CD14-positive monocyte (primary cell): Measurements from ENCODE around the gene EFNB3. TPM values are rescaled to one million over a fixed set of nuclear protein-coding genes. Genes with fewer than 3 reads are reported as not detected.

Experiments used
- DNase-seq, 3 donors: peaks; one replicate each; pipeline ENCODE4 v3.0.0-alpha.2; 2011 to 2022
- H2AFZ ChIP-seq: 2 replicates; pipeline ENCODE4 v1.6.0; 2012; ENCODE audit warnings: mild to moderate bottlenecking, low read depth, low read length, inconsistent platforms; ENCODE audit not compliant: insufficient read depth, poor library complexity, severe bottlenecking
- H3K27ac ChIP-seq, 2 donors: 1 replicate in 1 of 2; 2 replicates in 1 of 2; pipeline ENCODE4 v1.5.1; 2012 to 2013; ENCODE audit warnings: low read length in 2 of 2, control low read depth in 1 of 2, inconsistent platforms in 1 of 2, low read depth in 1 of 2, mild to moderate bottlenecking in 1 of 2
- H3K27me3 ChIP-seq, 2 donors: one replicate each; pipeline versions ENCODE4 v1.6.0 to v1.6.1; 2011 to 2013; ENCODE audit warnings: low read length in 2 of 2; ENCODE audit not compliant: control insufficient read depth in 2 of 2, insufficient read depth in 2 of 2
- H3K36me3 ChIP-seq, 2 donors: replicated peaks in 1 of 2; 1 replicate in 1 of 2; 2 replicates in 1 of 2; pipeline versions ENCODE4 v1.5.1 to v1.6.1; 2012 to 2013; ENCODE audit warnings: low read length in 2 of 2, control low read depth in 1 of 2, inconsistent platforms in 1 of 2, mild to moderate bottlenecking in 1 of 2; ENCODE audit not compliant: insufficient read depth in 2 of 2, control insufficient read depth in 1 of 2
- H3K4me1 ChIP-seq, 2 donors: 1 replicate in 1 of 2; 2 replicates in 1 of 2; pipeline versions ENCODE4 v1.5.1 to v1.6.1; 2012 to 2013; ENCODE audit warnings: low read length in 2 of 2, control low read depth in 1 of 2, inconsistent platforms in 1 of 2, mild to moderate bottlenecking in 1 of 2, moderate library complexity in 1 of 2; ENCODE audit not compliant: insufficient read depth in 2 of 2, control insufficient read depth in 1 of 2
- H3K4me2 ChIP-seq: replicated peaks from 2 replicates; pipeline ENCODE3; 2012; ENCODE audit warnings: low read length, moderate library complexity, mild to moderate bottlenecking; ENCODE audit not compliant: poor library complexity, severe bottlenecking; ENCODE audit errors: extremely low read depth
- H3K4me3 ChIP-seq, 3 experiments: fragments of 200-600 bp in 1 of 3; sonication (generic) in 1 of 3; replicated peaks in 1 of 3; 1 replicate in 2 of 3; 2 replicates in 1 of 3; pipeline ENCODE4 v1.5.1; 2011 to 2013; ENCODE audit warnings: low read length in 3 of 3, mild to moderate bottlenecking in 3 of 3, control low read depth in 2 of 3, low read depth in 2 of 3, inconsistent platforms in 1 of 3, moderate library complexity in 1 of 3
- H3K79me2 ChIP-seq: 2 replicates; pipeline ENCODE4 v1.6.0; 2012; ENCODE audit warnings: mild to moderate bottlenecking, control low read depth, inconsistent platforms, low read length, moderate library complexity; ENCODE audit not compliant: insufficient read depth
- H3K9ac ChIP-seq: 2 replicates; pipeline ENCODE4 v1.6.0; 2017; ENCODE audit warnings: low read length, mild to moderate bottlenecking; ENCODE audit not compliant: insufficient read depth, poor library complexity, severe bottlenecking
- H3K9me3 ChIP-seq, 2 donors: replicated peaks in 1 of 2; 1 replicate in 1 of 2; 2 replicates in 1 of 2; pipeline versions ENCODE4 v1.5.1 to v1.6.1; 2012 to 2013; ENCODE audit warnings: low read length in 2 of 2, control low read depth in 1 of 2; ENCODE audit not compliant: control insufficient read depth in 1 of 2, insufficient read depth in 1 of 2
- H4K20me1 ChIP-seq: 2 replicates; pipeline ENCODE4 v1.6.0; 2012; ENCODE audit warnings: mild to moderate bottlenecking, low read length, control low read depth, moderate library complexity; ENCODE audit not compliant: insufficient read depth
- H3K27ac Mint-ChIP-seq, 7 donors: one replicate each; pipeline ENCODE4 v1.8.0; 2020; ENCODE audit warnings: mild to moderate bottlenecking in 7 of 7, mixed read lengths in 7 of 7, moderate library complexity in 6 of 7, inconsistent platforms in 2 of 7
- H3K27me3 Mint-ChIP-seq, 3 donors: one replicate each; pipeline ENCODE4 v1.8.0; 2021 to 2022; ENCODE audit warnings: low read depth in 3 of 3, mild to moderate bottlenecking in 3 of 3, mixed read lengths in 3 of 3, moderate library complexity in 3 of 3, inconsistent platforms in 1 of 3
- H3K36me3 Mint-ChIP-seq, 2 donors: one replicate each; pipeline ENCODE4 v1.8.0; 2020; ENCODE audit warnings: mixed read lengths in 2 of 2, inconsistent platforms in 1 of 2, mild to moderate bottlenecking in 1 of 2
- H3K4me1 Mint-ChIP-seq: one replicate; pipeline ENCODE4 v1.8.0; 2020; ENCODE audit warnings: mild to moderate bottlenecking, mixed read lengths
- H3K4me3 Mint-ChIP-seq, 2 donors: one replicate each; pipeline ENCODE4 v1.8.0; 2020; ENCODE audit warnings: mild to moderate bottlenecking in 2 of 2, mixed read lengths in 2 of 2, moderate library complexity in 1 of 2
- H3K9me3 Mint-ChIP-seq, 7 donors: one replicate each; pipeline ENCODE4 v1.8.0; 2020 to 2022; ENCODE audit warnings: mixed read lengths in 7 of 7, mild to moderate bottlenecking in 6 of 7, moderate library complexity in 6 of 7, inconsistent platforms in 2 of 7
- WGBS: methylation state at CpG from one replicate; pipeline ENCODE4 v1.1.5; 2013; ENCODE audit warnings: missing lambda C conversion rate; ENCODE audit not compliant: insufficient coverage; 5-methylcytosine and 5-hydroxymethylcytosine counted together
- intact Hi-C, 2 donors: fragments of 100-400 bp; cut with micrococcal nuclease; formaldehyde crosslinking; loops; one replicate each; pipeline versions ENCODE4 v1.15.0 to v1.15.1; 2023
- polyA plus RNA-seq, 3 donors: library from polyadenylated mRNA; depleted of rRNA in 1 of 3; unstranded in 2 of 3; stranded (reverse) in 1 of 3; fragments of 300-500 nt in 2 of 3; fragments of >200 nt in 1 of 3; fragmentation: Illumina TruSeq in 2 of 3; gene quantifications; 1 replicate in 2 of 3; 2 replicates in 1 of 3; pipeline ENCODE4 v1.2.3, GENCODE V29; 2012 to 2021
- TF ChIP-seq, protein P1 (sequence below): fragments of 200-600 bp; IDR thresholded peaks from one replicate; pipeline ENCODE4 v1.8.0; 2022; ENCODE audit warnings: antibody characterized with exemption, mild to moderate bottlenecking

The EFNB3 gene
- polyA plus RNA-seq, 3 donors: 0.01 TPM; not detected in 2

DNA sequence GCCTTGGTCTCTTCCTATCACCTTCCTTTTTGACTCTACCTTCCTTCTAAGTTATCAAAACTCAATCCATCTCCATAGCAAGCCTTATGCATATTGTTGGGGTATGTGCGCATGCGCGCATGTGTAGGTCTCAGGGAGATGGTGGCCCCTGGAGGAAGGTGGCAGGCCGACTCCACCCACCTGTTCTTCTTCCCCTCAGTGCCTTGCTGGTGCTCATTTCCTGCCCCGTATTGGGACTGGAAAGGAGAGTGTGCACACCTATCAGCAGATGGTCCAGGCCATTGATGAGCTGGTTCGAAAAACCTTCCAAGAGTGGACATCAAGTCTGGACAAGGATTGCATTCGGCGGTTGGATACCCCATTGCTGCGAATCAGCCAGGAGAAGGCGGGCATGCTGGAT lies 37.7 kb downstream of the EFNB3 start:
- Histone ChIP-seq H3K36me3 (no peaks in the 10 kb centered on the region), H3K27me3 (no peaks in the 10 kb centered on the region), H4K20me1 (no peaks in the 10 kb centered on the region), H3K4me1 (peaks cover 0 to 8% of the 10 kb centered on the region in 2 donors), H2AFZ (no peak overlapping the region), H3K4me2 (no peak overlapping the region), H3K9ac (no peak overlapping the region), H3K4me3 (no peak overlapping the region), H3K9me3 (no peaks in the 10 kb centered on the region), H3K27ac (no peak overlapping the region), H3K79me2 (no peaks in the 10 kb centered on the region)
- peaks cover 0 to 5% (median 0%) of the 10 kb centered on the region in 7 donors for H3K9me3 Mint-ChIP-seq
- WGBS: 93% methylated on average over 5 of the region's 10 CpGs
- DNase-seq: no peak
- no peak overlapping the region for H3K27ac Mint-ChIP-seq
- peaks cover 6 to 10% (median 8%) of the 10 kb centered on the region in 3 donors for H3K27me3 Mint-ChIP-seq
- H3K4me3 Mint-ChIP-seq: no peak overlapping the region
- intact Hi-C loops: loop anchor here (5.0 to 10.0 kb wide), 4 partner anchors 80 to 312 kb away; no protein-coding TSS in a partner anchor
- TF ChIP-seq, protein P1, sequence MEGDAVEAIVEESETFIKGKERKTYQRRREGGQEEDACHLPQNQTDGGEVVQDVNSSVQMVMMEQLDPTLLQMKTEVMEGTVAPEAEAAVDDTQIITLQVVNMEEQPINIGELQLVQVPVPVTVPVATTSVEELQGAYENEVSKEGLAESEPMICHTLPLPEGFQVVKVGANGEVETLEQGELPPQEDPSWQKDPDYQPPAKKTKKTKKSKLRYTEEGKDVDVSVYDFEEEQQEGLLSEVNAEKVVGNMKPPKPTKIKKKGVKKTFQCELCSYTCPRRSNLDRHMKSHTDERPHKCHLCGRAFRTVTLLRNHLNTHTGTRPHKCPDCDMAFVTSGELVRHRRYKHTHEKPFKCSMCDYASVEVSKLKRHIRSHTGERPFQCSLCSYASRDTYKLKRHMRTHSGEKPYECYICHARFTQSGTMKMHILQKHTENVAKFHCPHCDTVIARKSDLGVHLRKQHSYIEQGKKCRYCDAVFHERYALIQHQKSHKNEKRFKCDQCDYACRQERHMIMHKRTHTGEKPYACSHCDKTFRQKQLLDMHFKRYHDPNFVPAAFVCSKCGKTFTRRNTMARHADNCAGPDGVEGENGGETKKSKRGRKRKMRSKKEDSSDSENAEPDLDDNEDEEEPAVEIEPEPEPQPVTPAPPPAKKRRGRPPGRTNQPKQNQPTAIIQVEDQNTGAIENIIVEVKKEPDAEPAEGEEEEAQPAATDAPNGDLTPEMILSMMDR: no peak
- H3K4me1 Mint-ChIP-seq: peaks cover 11% of the 10 kb centered on the region
- no peaks in the 10 kb centered on the region for H3K36me3 Mint-ChIP-seq

DNA sequence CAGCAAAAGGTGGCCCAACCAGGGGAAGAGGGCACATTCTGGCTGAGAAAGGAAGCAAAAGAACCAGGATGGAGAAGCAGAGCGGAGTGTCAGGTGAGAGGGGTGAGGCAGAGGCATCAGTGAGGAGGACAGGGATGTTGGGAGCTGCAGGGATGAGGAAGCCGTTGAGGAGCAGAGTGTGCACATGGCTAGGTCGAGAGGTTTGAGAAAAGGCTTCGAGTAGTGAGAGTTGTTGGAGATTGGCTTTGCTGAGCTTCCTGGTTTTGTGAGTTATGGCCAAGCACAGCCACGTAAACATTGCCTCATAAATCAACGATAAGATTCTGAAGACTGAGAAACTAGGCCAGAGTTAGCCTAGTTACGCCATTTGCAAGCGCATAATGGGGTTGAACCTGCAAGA lies 39.4 kb downstream of the EFNB3 start:
- H3K9me3 Mint-ChIP-seq: peaks cover 0 to 5% (median 0%) of the 10 kb centered on the region in 7 donors
- Histone ChIP-seq H3K4me3 (no peak overlapping the region), H4K20me1 (no peaks in the 10 kb centered on the region), H3K36me3 (no peaks in the 10 kb centered on the region), H3K4me2 (no peak overlapping the region), H3K27ac (no peak overlapping the region), H3K79me2 (no peaks in the 10 kb centered on the region), H3K9ac (no peak overlapping the region), H3K4me1 (peaks cover 0 to 8% of the 10 kb centered on the region in 2 donors), H3K9me3 (no peaks in the 10 kb centered on the region), H3K27me3 (no peaks in the 10 kb centered on the region), H2AFZ (peak overlapping the region; percentile 31)
- no peak for DNase-seq
- peaks cover 11% of the 10 kb centered on the region for H3K4me1 Mint-ChIP-seq
- no peaks in the 10 kb centered on the region for H3K36me3 Mint-ChIP-seq
- WGBS: 49% methylated on average over 8 of the region's 8 CpGs
- H3K4me3 Mint-ChIP-seq: no peak overlapping the region
- H3K27me3 Mint-ChIP-seq: peaks cover 2 to 10% (median 7%) of the 10 kb centered on the region in 3 donors
- TF ChIP-seq, protein P1: no peak
- H3K27ac Mint-ChIP-seq: no peak overlapping the region
- intact Hi-C loops: loop anchor here (5.0 to 10.0 kb wide), 4 partner anchors 78 to 310 kb away; no protein-coding TSS in a partner anchor
